SK-N-SH treated with all-trans-retinoic acid at 6 μM for 48 hours (cell line): Measurements from ENCODE around the gene TSSC4.

Experiments used
- ATAC-seq: fragments of 200-7000 bp; cut with Tn5 transposase; 3 replicates; pipeline ENCODE4 v1.9.1; 2020; ENCODE audit warnings: mild to moderate bottlenecking, moderate library complexity
- ARNTL ChIP-seq: fragments of 450-650 bp; formaldehyde crosslinking; IDR thresholded peaks from 2 replicates; pipeline ENCODE4 v1.5.0; 2020; ENCODE audit warnings: low read depth, mild to moderate bottlenecking, moderate library complexity, borderline replicate concordance
- BACH2 ChIP-seq: fragments of 250-450 bp; sonication (Bioruptor Pico); IDR thresholded peaks from 2 replicates; pipeline ENCODE4 v1.9.0; 2021; ENCODE audit warnings: mild to moderate bottlenecking, borderline replicate concordance
- CSDC2 ChIP-seq: fragments of 250-450 bp; sonication (Bioruptor Pico); IDR thresholded peaks from 2 replicates; pipeline ENCODE4 v1.5.0; 2020; ENCODE audit warnings: mild to moderate bottlenecking, moderate library complexity
- ESRRG ChIP-seq: fragments of 250-450 bp; sonication (Bioruptor Pico); IDR thresholded peaks from 2 replicates; pipeline ENCODE4 v1.6.1; 2021; ENCODE audit warnings: mild to moderate bottlenecking
- GLIS3 ChIP-seq: fragments of 250-450 bp; sonication (Bioruptor Pico); IDR thresholded peaks from 2 replicates; pipeline ENCODE4 v1.5.0; 2020; ENCODE audit warnings: mild to moderate bottlenecking, moderate library complexity
- ISL1 ChIP-seq: fragments of 250-450 bp; sonication (Bioruptor Pico); IDR thresholded peaks from 2 replicates; pipeline ENCODE4 v2.1.2; 2022; ENCODE audit warnings: mild to moderate bottlenecking, moderate library complexity
- POU6F1 ChIP-seq: fragments of 250-450 bp; sonication (Bioruptor Pico); IDR thresholded peaks from 2 replicates; pipeline ENCODE4 v1.8.0; 2021; ENCODE audit warnings: low read depth, mild to moderate bottlenecking, moderate library complexity, borderline replicate concordance
- PPARA ChIP-seq: fragments of 250-450 bp; sonication (Bioruptor Pico); IDR thresholded peaks from 2 replicates; pipeline ENCODE4 v1.5.0; 2020; ENCODE audit warnings: mild to moderate bottlenecking, borderline replicate concordance
- RARB ChIP-seq: fragments of 250-450 bp; sonication (Bioruptor Pico); IDR thresholded peaks from 2 replicates; pipeline ENCODE4 v1.8.0; 2021; ENCODE audit warnings: mild to moderate bottlenecking, moderate library complexity
- SNAI2 ChIP-seq: fragments of 250-450 bp; sonication (Bioruptor Pico); IDR thresholded peaks from 2 replicates; pipeline ENCODE4 v1.5.0; 2020; ENCODE audit warnings: mild to moderate bottlenecking, moderate library complexity
- TCF4 ChIP-seq: fragments of 250-450 bp; sonication (Bioruptor Pico); IDR thresholded peaks from 2 replicates; pipeline ENCODE4 v1.8.0; 2021; ENCODE audit warnings: mild to moderate bottlenecking, moderate library complexity, borderline replicate concordance
- ZC3H10 ChIP-seq: fragments of 250-450 bp; sonication (Bioruptor Pico); IDR thresholded peaks from 2 replicates; pipeline ENCODE4 v1.5.1; 2021; ENCODE audit warnings: mild to moderate bottlenecking, moderate library complexity
- ZFP3 ChIP-seq: fragments of 250-450 bp; sonication (Bioruptor Pico); IDR thresholded peaks from 2 replicates; pipeline ENCODE4 v1.5.0; 2020; ENCODE audit warnings: mild to moderate bottlenecking, moderate library complexity
- ZNF565 ChIP-seq: fragments of 450-650 bp; formaldehyde crosslinking; conservative IDR thresholded peaks from 2 replicates; pipeline ENCODE4 v1.5.0; 2020; ENCODE audit warnings: low read depth, mild to moderate bottlenecking, moderate library complexity
- ZNF70 ChIP-seq: fragments of 450-650 bp; formaldehyde crosslinking; IDR thresholded peaks from 2 replicates; pipeline ENCODE4 v1.5.0; 2020; ENCODE audit warnings: mild to moderate bottlenecking, moderate library complexity
- ZNF8 ChIP-seq: fragments of 450-650 bp; formaldehyde crosslinking; IDR thresholded peaks from 2 replicates; pipeline ENCODE4 v1.5.0; 2020; ENCODE audit warnings: mild to moderate bottlenecking, moderate library complexity
- TF ChIP-seq, protein P1 (sequence below): fragments of 250-450 bp; sonication (Bioruptor Pico); IDR thresholded peaks from 2 replicates; pipeline ENCODE4 v1.5.0; 2020; ENCODE audit warnings: mild to moderate bottlenecking, moderate library complexity
- TF ChIP-seq, protein P2 (sequence below): fragments of 250-450 bp; sonication (Bioruptor Pico); IDR thresholded peaks from 2 replicates; pipeline ENCODE4 v1.5.1; 2020; ENCODE audit warnings: low read depth, mild to moderate bottlenecking, moderate library complexity
- TF ChIP-seq, protein P3 (sequence below): fragments of 250-450 bp; sonication (Bioruptor Pico); IDR thresholded peaks from 2 replicates; pipeline ENCODE4 v1.8.0; 2020; ENCODE audit warnings: mild to moderate bottlenecking, moderate library complexity, borderline replicate concordance
- TF ChIP-seq, protein P4 (sequence below): fragments of 250-450 bp; sonication (Bioruptor Pico); IDR thresholded peaks from 2 replicates; pipeline ENCODE4 v1.5.1; 2021; ENCODE audit warnings: mild to moderate bottlenecking, moderate library complexity

Gene TSSC4

GRCh38 chr11:2436013-2436520 is 35.5 kb downstream of the TSSC4 start (continued):
- TF ChIP-seq, protein P1, sequence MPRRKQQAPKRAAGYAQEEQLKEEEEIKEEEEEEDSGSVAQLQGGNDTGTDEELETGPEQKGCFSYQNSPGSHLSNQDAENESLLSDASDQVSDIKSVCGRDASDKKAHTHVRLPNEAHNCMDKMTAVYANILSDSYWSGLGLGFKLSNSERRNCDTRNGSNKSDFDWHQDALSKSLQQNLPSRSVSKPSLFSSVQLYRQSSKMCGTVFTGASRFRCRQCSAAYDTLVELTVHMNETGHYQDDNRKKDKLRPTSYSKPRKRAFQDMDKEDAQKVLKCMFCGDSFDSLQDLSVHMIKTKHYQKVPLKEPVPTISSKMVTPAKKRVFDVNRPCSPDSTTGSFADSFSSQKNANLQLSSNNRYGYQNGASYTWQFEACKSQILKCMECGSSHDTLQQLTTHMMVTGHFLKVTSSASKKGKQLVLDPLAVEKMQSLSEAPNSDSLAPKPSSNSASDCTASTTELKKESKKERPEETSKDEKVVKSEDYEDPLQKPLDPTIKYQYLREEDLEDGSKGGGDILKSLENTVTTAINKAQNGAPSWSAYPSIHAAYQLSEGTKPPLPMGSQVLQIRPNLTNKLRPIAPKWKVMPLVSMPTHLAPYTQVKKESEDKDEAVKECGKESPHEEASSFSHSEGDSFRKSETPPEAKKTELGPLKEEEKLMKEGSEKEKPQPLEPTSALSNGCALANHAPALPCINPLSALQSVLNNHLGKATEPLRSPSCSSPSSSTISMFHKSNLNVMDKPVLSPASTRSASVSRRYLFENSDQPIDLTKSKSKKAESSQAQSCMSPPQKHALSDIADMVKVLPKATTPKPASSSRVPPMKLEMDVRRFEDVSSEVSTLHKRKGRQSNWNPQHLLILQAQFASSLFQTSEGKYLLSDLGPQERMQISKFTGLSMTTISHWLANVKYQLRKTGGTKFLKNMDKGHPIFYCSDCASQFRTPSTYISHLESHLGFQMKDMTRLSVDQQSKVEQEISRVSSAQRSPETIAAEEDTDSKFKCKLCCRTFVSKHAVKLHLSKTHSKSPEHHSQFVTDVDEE (CRISPR knock-in tag) = no peak

DNA sequence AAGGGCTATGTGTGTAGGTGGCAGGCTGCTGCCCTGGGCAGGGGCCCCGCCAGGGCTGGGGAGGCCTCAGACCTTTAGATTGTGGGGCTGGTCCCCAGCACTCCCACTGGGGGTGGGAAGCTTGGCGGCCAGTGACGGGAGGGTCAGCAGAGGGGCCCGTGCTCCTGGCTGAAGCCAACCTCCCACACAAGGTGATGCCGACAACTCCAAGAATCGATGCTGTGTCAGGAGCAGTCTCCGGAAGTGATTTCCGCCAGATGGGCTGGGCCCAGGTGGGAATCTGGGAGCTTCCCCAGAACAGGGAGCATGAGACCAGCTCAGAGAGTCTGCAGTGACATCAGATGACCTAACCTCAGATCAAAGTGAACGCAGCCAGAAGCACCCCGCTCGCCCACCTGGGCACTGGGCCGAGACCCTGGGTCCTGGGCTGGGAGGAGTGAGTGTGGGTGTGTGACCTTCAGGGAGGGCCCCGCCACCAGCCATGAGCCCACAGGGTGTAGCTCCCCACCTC is 36.0 kb downstream of the TSSC4 start:
- TF ChIP-seq ARNTL (CRISPR knock-in tag) = no peak
- no peak for TF ChIP-seq ISL1 (CRISPR knock-in tag)
- TF ChIP-seq TCF4 = no peak
- TF ChIP-seq, protein P1 (CRISPR knock-in tag) = no peak
- TF ChIP-seq ZFP3 (CRISPR knock-in tag) = no peak
- no peak for TF ChIP-seq ZNF8
- TF ChIP-seq PPARA = no peak
- TF ChIP-seq, protein P2, sequence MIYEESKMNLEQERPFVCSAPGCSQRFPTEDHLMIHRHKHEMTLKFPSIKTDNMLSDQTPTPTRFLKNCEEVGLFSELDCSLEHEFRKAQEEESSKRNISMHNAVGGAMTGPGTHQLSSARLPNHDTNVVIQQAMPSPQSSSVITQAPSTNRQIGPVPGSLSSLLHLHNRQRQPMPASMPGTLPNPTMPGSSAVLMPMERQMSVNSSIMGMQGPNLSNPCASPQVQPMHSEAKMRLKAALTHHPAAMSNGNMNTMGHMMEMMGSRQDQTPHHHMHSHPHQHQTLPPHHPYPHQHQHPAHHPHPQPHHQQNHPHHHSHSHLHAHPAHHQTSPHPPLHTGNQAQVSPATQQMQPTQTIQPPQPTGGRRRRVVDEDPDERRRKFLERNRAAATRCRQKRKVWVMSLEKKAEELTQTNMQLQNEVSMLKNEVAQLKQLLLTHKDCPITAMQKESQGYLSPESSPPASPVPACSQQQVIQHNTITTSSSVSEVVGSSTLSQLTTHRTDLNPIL = no peak
- TF ChIP-seq ESRRG = no peak
- TF ChIP-seq ZC3H10 (CRISPR knock-in tag) = no peak
- TF ChIP-seq SNAI2 (CRISPR knock-in tag) = no peak
- TF ChIP-seq, all 23 proteins: peak for 0

GRCh38 chr11:2437516-2437915 is 37.0 kb downstream of the TSSC4 start:
- no peak for ATAC-seq
- TF ChIP-seq PPARA (no peak), ZNF8 (no peak), ISL1 (CRISPR knock-in tag) (no peak), ESRRG (no peak), RARB (CRISPR knock-in tag) (no peak), ZNF70 (CRISPR knock-in tag) (no peak), ZC3H10 (CRISPR knock-in tag) (no peak), GLIS3 (CRISPR knock-in tag) (no peak), CSDC2 (CRISPR knock-in tag) (no peak), ARNTL (CRISPR knock-in tag) (no peak), ZFP3 (CRISPR knock-in tag) (no peak)
- TF ChIP-seq, protein P3, sequence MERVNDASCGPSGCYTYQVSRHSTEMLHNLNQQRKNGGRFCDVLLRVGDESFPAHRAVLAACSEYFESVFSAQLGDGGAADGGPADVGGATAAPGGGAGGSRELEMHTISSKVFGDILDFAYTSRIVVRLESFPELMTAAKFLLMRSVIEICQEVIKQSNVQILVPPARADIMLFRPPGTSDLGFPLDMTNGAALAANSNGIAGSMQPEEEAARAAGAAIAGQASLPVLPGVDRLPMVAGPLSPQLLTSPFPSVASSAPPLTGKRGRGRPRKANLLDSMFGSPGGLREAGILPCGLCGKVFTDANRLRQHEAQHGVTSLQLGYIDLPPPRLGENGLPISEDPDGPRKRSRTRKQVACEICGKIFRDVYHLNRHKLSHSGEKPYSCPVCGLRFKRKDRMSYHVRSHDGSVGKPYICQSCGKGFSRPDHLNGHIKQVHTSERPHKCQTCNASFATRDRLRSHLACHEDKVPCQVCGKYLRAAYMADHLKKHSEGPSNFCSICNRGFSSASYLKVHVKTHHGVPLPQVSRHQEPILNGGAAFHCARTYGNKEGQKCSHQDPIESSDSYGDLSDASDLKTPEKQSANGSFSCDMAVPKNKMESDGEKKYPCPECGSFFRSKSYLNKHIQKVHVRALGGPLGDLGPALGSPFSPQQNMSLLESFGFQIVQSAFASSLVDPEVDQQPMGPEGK (CRISPR knock-in tag) = no peak
- TF ChIP-seq, protein P4, sequence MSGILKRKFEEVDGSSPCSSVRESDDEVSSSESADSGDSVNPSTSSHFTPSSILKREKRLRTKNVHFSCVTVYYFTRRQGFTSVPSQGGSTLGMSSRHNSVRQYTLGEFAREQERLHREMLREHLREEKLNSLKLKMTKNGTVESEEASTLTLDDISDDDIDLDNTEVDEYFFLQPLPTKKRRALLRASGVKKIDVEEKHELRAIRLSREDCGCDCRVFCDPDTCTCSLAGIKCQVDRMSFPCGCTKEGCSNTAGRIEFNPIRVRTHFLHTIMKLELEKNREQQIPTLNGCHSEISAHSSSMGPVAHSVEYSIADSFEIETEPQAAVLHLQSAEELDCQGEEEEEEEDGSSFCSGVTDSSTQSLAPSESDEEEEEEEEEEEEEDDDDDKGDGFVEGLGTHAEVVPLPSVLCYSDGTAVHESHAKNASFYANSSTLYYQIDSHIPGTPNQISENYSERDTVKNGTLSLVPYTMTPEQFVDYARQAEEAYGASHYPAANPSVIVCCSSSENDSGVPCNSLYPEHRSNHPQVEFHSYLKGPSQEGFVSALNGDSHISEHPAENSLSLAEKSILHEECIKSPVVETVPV = no peak

More for the DNA sequence above, 36.0 kb downstream of the TSSC4 start:
- no peak for ATAC-seq

DNA sequence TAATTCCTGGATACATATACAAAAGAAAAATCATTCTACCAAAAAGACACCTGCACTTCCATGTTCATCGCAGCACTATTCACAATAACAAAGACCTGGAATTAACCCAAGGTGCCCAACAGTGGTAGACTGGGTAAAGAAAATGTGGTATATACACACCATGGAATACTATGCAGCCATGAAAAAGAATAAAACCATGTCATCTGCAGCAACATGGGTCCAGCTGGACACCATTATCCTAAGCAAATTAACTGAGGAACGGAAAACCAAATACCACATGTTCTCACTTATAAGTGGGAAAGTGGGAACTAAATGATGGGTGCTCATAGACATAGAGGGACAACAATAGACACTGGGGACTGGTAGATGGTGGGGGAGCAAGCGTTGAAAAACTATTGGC is 39.3 kb downstream of the TSSC4 start:
- ATAC-seq = no peak
- TF ChIP-seq BACH2 (no peak), ARNTL (CRISPR knock-in tag) (no peak), ZC3H10 (CRISPR knock-in tag) (no peak), ZNF565 (CRISPR knock-in tag) (no peak), ESRRG (no peak), ISL1 (CRISPR knock-in tag) (no peak), POU6F1 (no peak), SNAI2 (CRISPR knock-in tag) (no peak), GLIS3 (CRISPR knock-in tag) (no peak)
- TF ChIP-seq, protein P2 = no peak
- TF ChIP-seq, protein P4 = no peak
